AML-193 (cell line): Measurements from ENCODE around the gene MAPK8.

Source experiments
- DNase-seq, 2 experiments: peaks; one replicate each; lab custom pipeline; 2025; lab: John Stamatoyannopoulos, UW

MAPK8 gene

DNA sequence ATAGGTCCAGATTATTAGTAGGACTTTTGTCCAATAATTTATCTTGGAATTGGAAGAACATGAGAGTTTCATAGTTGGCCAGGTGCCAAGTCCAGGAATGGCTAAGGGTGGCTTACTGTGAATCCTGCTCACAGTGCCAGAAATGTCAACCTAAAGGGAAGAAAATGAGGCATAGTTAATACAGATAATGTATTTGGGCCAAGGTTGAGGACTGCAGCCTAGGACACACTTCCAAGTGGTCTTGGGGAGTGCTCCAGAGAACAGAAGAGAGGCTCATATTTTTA is 78.2 kb downstream of the MAPK8 start:
- no peak for DNase-seq

DNA sequence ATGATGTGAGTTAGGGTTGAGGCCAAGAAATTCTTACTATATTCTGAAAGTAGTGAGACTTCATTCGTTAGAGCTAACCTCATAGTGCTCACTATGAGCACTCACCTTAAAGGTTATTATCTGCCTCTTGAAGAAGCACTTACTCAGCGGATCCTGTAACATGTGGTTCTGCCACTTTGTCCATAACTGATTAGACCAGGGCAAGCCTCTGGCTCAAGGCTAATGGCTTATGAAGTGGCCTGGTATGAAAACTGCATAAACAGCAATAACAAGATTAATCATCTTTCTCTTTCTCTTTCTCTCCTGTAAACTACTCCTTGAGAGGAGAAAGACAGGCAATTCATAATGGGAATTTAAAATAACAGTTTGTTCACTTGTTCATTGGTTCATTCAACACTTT is 82.8 kb downstream of the MAPK8 start:
- DNase-seq = no peak

DNA sequence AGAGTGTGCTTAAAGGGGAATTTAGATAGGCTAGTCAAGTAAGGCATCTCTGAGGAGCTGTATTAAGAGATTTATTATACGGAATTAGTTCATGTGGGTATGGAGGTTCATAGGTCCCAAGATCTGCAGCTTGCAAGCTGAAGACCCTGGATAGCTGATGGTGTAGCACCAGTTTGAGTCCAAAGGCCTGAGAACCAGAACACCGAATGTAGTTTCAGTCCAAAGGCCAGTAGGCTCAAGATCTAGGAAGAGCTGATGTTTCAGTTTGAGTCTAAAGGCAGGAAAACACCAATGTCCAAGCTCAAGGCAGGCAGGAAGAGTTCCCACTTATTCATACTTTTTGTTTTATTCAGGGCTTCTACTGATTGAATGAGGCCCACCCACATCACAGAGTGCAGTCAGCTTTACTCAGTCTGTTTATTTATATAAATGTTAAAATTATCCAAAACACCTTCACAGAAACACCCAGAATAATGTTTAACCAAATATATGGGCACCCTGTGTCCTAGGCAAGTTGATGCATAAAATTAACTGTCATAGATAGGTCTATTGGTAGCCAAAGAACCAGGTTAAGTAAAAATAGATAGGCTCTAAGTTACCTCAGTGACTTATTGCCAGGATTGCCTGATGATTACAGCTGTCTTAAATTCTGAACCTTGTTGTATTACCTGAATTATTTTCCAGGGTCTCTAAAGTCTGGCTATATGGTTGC is 83.5 kb downstream of the MAPK8 start:
- DNase-seq = no peak

DNA sequence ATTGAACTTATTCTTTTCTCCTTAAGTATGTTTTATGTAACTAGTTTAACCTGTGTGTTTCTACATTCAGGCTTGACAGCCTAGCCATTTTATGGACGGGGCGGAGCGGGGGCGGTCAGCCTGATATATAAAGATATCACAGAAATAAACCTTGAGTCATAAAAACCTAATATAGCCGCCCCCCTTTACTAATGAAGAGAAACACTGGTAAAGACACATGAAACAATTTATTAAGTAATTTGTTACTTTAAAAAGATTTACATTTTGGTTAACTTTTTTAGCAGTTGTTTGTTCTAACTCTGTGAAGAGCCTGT is 84.0 kb downstream of the MAPK8 start:
- DNase-seq = no peak

DNA sequence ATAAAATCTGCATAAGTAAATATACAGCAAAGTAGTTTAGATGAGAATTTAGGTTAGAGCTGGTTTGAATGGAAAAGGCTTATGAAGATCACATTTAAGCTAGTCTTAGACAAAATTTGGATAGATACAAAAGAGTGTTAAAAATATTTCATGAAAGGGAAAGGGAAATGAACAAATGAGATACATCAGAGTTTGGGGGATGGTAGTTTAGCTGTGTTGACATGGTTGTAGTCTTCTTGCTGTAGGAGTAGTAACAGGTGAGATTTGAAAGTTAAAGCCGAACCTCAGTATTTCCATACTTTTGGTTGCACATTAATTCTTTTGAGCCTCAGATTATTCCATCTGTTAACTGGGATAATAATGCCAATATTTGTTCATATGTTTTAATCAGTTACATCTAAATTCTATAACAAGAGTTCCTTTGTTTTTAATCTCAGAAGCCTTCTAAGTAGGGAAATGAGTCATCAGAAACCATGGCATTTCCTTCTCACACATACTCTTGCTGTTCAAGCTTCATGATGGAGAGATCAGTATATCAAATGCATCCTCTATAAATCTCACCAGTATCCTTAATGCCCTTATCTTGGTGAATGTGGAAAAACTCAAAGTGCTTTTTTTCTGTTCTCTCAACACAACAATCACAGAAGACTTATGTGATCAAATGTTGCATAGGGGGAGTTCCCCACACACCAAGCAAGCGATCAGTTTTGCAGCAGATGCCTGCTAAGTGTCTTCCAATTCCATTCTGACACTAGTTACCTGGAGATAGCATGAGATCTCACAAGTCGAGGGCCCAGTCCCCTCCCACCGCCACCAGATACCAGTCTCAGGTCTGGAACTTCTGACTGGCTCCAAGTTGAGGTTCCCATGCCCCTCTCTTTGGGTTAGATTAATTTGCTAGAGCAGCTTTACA is 84.7 kb downstream of the MAPK8 start:
- no peak for DNase-seq

DNA sequence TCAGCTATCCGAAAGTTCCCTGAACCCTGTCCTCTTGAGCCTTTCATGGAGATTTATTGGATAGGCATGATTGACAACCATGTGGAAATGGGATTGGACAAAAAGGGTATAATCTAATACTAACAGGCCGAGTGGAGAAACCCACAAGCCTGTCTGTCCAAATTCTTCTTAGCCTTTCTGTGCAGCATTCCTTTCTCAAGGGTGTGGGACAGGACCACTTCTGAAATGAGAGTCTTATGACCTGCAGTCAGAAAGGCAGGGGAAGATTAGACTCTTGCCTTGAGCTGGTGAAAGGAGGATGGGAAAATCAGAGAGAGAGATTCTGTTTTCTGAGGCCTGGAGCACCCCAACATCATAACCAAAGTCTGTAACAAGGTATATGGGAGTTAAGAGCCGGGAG is 85.5 kb downstream of the MAPK8 start:
- DNase-seq = no peak

DNA sequence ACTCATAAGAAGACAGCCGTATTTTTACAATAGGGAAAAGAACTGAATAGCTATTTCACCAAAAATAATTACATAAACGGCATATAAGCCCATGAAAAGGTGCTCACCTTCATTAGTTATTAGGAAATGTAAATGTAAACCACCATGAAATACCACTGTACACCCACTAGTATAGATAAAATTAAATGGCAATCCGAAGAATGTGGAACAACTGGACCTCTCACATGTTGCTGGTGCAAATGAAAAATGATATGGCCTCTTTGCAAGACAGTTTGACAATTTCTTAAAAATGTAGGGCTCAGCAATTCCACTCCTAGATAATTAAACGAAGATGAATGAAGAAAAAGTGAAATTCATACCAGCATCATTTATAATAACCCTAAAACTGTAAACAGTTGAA is 91.8 kb downstream of the MAPK8 start:
- DNase-seq = no peak

DNA sequence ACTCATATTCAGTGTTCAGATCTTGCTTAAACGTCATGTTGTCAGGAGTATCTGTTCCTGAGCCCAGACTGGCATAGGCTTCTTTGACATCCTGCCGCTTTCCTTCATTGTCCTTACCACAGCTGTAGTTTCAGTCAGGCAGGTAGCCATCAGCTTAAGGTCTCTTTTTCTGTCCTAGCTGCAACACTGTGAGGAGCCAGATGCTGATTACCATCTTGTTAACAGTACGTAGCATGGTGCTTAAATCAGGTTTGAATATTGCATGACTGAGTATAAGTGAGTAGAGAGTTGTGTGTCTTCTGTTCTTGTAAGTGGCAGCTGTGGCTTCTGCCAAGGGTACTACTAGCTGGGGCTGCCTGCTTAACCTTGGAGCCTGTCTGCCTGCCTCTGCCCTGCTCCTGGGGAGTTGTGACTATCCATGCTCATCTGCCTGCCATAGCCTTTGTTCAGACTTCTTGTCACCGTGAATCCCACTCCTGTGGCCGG is 92.6 kb downstream of the MAPK8 start:
- DNase-seq = no peak

DNA sequence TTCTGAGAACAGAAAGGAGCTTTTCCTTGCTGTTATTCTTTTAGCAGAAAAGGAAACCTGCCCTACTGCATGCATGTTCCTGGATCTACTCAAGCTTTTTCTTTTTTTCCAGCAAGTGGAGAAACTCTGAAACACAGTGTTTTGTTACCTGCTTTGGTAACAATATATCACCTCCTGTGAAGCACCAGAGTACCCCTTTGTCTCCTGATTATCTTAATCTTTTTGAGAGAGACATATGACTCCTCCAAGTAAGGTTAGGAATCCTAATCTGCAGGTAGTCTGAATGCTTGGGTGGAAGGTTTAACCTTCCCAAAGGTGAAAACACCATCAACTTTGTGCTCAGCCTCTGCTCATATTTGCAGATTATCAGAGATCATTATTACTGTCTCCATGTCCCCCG is 93.1 kb downstream of the MAPK8 start:
- DNase-seq = no peak

DNA sequence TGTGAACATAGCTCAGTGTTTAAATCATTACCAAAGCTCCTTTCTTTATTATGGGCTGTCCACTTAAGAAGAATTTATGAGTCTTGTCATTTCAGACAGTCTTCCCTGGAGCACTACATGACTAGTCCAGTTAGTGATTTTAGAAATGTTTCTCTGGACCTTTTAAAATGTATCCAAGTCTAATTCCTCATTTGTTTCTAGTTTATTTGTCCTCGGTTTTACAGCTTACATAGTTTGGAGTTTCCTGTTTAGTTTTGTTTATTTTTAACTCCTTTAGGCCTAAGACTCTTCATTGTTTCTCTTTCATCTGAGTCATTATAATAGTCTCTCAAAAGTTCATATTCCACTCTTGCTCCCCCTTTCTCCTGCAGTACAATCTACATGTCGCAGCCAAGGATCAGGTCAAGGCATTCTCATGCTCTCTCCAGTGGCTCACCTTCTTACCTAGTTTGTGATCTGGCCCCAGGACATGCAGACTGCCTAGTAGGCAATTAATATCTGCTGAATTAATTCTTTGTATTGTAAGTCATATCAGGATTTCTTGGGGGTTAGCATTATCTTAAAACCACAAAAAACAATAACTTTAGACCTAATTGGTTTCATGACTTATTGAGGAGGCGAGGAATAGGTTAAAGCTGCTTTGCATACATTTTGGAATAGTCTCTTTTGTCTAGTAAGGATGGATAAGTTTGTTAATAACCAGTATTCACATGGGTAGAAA is 93.8 kb downstream of the MAPK8 start:
- no peak for DNase-seq

DNA sequence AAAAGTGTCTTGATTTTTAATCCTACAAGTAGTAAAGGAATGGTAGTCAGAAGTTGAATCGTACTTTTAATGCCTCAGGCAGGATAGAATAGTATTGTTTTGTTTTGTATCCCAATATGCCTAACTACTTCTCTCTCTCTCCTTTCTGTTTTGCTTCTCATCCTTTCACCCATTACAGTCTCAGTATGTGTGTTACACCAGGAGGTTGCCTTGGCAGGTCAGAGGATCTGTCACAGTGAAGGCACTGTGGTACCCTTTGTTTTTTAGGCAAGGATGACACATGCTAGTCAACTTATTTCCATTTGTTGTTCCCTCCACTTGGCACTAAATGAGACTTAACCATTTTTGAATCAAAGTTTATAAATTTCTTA is 94.4 kb downstream of the MAPK8 start:
- DNase-seq = no peak

DNA sequence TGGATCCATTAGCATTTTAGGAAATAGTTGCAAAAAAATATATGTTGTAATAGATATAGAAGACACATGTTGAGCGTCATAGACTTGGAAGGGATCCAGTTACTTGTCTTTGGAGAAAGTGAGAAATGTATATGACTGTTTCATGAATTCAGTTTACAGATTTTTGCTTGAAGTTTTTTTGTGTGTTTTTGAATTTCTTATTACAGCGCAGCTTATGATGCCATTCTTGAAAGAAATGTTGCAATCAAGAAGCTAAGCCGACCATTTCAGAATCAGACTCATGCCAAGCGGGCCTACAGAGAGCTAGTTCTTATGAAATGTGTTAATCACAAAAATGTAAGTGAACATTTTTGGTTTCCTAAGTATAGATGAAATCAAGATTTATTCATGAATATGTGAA is 98.2 kb downstream of the MAPK8 start:
- no peak for DNase-seq

DNA sequence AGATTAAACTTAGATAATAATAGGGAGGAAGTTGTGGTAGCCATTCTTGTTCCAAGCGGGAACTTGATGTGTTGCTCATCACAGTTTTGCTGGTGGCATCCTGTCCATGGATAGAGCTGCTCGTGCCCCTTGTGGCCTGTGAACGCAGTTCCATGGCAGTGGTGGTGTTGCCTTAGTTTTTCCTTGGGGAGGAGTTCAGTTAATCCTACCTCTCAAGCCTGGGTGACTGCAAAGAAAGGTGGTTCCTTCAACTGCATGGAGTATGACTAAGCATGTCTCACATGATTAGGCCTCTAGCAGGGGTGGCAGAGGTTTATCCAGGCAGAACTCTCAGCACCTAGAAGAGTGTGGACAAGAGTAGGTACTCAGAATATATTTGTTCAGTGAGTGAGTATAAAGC is 99.7 kb downstream of the MAPK8 start:
- DNase-seq = no peak

DNA sequence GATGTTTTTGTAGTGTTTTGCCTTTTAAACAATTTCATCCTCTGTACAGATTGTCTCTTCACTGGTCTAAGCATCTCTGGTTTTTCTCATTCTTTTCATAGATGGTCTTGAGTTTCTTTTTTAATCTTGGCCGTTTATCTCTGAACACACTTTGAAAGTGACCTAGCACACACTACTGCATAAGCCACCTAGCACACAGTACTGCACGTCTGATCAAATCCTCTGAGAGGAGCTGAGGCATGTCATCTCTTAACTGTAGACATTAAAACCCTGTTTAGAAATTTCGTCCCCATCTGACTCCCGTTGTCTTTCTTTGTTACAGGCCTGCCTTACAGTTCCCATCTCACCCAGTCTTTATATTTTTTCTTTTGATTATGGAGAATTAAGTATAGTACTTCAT is 100.2 kb downstream of the MAPK8 start:
- no peak for DNase-seq

DNA sequence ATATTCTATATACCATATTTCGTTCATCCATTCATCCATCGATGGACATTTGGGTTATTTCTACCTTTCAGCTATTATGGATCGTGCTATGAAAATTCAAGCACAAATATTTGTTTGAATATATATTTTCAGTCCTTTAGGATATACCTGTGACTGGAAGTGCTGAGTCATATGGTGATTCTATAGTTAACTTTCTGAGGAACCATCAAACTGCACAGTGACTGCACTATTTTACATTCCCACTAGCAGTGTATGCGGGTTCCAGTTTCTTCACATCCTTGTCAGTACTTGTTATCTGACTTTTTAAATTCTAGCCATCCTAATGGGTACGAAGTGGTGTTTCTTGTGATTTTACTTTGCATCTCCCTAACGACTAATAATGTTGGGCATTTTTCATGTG is 104.0 kb downstream of the MAPK8 start:
- DNase-seq = no peak

DNA sequence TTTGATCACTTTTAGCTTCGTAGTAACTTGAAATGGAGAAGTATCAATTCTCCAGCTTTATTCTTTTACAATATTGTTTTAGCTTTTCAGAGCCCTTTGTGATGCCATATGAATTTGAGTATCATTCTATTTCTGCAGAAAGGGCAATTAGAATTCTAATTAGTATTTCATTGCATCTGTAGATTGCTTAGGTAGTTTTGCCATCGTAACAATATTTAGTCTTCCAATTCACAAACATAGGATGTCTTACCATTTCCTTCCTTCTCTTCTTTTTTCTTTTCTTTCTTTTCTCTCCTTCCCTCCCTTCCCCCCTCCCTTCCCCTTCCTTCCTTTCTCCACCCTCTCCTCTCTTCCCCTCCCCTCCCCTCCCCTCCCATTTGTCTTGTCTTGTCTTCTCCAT is 105.0 kb downstream of the MAPK8 start:
- DNase-seq = no peak

DNA sequence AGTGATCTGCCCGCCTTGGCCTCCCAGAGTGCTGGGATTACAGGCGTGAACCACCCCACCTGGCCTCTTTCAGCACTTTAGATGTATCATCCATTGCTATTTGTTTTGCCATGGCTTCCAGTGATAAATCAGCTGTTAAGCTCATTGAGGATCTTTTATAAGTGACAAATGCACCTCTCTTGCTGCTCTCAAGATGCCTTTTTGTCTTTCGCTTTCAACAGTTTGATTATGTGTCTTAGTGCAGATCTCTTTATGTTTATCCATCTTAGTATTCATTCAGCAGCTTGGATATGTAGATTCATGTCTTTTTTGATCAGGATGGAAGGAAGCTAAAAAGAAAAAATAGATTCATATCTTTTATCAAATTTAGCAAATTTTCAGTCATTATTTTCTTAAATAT is 105.6 kb downstream of the MAPK8 start:
- DNase-seq = no peak

DNA sequence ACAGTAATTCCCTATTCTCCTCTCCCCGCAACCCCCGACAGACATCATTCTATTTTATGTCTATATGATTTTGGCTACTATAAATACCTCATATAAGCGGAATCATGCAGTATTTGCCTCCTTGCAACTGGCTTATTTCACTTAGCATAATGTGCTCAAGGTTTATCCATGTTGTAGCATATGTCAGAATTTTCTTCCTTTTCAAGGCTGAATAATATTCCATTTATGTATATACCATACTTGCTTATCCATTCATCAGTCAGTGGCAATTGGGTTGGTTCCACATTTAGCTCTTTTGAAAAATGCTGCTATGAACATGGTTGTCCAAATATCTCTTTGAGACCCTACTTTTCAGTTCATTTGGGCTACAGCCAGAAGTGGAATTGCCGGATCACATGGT is 106.5 kb downstream of the MAPK8 start:
- DNase-seq = no peak

DNA sequence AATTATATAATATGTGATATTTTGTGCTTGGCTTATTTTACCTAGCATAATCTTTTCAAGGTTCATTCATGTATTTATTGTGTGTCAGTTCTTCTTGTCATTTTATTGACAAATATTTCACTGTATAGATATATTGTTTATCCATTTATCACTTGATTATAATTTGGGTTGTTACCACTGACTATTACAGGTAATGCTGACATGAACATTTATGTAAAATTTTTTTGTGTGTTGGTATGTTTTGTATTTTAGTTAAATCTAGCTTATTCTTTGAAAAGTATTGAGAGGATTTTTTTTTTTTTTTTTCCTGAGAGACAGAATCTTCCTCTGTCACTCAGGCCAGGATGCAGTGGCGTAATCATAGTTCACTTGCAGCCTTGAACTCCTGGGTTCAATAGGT is 107.7 kb downstream of the MAPK8 start:
- no peak for DNase-seq

DNA sequence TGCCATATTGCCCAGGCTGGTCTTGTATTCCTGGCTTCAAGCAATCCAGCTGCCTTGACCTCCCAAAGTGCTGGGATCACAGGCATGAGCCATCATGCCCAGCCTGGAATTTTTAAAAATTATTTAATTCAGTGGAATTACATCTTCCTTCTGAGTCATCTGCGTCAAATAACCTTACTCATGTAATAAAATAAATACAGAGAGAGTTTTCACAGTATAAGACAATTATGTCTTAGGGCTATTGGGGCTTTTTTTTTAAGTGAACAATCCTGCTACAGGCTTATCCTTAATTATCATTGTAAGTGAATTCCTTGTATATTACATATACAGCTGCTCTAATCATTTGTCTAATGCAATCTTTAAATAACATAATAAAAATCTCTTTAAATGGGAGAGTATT is 108.3 kb downstream of the MAPK8 start:
- no peak for DNase-seq

DNA sequence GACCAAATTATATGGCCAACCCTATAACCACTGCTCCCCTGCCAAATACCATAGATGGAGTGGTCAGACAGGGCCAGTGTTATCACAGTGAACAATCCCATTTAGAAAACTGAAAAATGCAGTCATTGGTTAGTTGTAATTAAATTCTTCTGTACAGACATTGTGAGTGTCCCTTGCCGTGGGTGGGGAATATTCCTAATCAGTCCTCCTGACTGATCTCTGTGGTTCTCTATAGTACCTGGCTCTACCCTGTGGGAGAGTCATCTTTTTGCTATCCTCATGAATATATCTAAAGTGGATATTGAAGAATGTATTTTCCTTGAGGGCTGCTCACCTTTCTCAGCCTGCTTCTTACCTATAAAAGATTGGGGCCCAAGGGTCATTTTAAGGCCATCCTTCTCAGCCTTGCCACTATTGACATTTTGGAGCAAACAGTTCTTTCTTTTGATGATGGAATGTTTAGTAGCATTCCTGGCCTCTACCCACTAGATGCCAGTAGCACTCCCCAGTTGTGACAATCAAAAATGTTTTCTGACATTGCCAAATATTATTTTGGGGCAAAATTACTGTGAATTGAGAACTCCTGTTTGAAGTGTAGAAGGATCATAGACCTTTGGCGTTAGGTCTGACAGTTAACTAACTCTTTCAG is 110.2 kb downstream of the MAPK8 start:
- no peak for DNase-seq

DNA sequence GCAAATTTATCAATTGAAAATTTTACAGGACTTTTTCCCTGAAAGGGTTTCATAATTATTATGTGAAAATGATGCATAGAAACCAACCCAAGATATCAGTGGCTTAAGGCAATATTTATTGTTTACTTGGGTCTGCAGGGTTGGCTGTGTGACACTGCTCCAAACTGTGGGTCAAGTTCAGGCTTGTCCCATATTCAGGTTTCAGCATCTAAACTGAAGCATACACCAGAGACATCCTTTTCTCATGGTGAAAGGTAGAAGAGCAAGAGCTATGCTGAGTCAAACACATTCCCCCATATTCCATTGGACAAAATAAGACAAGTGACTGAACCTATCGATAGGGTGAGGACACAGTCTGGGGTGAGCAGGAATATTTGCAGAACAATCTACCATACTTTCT is 110.9 kb downstream of the MAPK8 start:
- DNase-seq = no peak
